NCI-H2081 (cell line): ENCODE data around the gene LPIN1.

ENCODE experiments used
- DNase-seq, 2 experiments: peaks; one replicate each; lab custom pipeline; 2025; lab: John Stamatoyannopoulos, UW

The LPIN1 gene

DNA sequence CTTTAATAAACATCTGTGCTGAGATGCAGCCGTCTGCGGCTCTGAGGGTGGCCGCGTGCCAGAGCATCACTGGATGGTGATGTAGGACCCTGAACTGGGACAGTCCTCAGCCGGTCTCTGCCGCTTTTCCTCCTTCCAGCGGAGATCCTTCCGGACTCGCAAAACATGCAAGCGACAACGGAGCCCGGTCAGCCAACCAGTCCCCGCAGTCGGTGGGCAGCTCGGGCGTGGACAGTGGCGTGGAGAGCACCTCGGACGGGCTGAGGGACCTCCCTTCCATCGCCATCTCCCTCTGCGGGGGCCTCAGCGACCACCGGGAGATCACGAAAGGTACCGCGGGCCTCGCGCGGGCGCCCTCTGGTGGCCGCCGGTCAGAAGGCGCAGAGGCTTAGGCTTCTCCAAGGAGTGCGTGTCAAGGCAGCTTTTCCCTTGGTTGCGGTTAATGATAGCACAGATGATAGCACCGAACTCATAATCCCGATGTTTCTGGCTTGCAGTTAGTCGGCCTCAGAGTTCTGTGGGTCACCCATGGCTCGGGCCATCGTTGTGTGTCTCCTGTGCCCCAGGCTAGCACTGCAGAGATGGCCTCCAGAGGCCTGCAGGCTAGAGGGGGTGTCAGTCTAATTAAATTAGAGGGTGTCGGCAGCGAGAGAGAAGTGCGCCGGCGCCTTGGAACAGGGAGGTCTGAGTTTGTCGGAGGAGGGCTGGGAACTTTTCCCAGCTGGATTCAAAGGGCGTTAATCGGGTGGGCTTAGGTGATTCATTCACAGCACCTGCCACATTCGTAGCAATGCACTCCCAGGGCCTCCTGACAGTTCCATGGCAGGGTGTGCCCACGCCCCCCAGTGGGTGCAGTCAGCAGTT is 38.5 kb downstream of the LPIN1 start:
- no peak for DNase-seq

DNA sequence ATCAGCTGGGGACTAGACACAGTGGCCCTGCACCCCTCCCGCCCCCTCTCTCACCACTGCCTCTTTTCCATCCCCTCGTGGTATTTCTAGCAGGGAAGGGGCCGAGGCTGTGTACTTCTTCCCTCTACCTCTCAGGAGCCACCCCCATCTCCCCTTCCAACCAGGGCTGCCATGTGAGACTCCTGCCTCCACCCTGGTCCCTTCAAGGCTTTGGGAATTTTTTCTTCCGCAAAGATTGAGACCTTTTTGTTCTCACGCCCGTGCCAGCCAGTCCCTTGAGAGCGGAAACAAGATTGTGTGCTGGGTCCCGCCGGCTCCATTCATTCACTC is 39.1 kb downstream of the LPIN1 start:
- DNase-seq = no peak

DNA sequence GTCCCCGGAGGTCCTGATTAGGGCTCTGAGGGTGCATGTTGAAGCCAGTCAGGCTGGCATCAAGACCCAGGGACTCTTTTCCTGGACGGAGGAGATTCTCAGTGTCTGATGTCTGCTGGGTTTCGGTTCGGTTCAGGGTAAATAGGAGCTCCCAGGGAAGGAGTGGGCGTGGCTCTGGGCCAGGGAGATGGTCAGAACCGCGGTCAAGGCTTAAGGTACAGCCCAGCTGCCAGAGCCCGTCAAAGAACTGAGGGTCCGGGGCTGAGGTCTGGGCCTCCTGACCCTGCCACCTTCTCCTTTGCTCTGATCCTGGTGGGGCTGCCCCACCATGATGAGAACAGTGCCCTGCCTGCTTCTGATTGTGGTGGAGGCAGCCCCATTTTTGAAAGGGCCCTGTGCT is 39.8 kb downstream of the LPIN1 start:
- DNase-seq = no peak

GRCh38 chr2:11786592-11786991 is 40.2 kb downstream of the LPIN1 start:
- no peak for DNase-seq

GRCh38 chr2:11787991-11788390 is 41.6 kb downstream of the LPIN1 start:
- no peak for DNase-seq

DNA sequence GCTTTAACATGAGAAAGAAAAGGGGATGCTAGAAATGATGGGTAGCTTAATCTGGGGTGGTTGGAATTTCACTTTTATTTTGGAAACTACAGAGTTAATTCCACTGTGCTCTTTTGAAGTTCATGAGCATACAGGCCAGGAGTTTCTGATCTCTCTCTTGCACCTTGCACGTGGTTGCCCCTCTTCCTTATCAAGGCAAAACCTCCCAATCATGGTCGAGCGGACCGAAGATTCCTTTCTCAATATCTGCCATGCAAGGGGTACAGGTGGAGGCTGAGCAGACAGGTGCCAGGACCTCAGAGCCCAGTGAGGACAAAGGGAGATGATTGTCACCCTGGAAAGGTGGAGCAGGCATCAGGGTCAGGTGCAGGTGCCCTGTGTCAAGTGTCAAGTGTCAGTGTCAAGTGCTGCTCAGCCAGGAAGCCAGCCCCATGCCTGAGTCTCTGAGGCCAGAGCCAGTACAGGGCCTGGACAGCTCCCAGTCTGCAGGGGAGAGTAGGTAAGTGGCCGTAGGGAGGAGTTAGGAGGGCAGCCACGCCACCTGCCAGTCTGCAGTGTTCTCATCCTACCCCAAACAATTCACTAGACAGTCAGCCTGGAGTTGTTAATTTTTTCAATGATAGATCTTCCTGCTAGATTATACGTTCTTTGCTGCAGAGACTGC is 42.2 kb downstream of the LPIN1 start:
- DNase-seq = no peak

DNA sequence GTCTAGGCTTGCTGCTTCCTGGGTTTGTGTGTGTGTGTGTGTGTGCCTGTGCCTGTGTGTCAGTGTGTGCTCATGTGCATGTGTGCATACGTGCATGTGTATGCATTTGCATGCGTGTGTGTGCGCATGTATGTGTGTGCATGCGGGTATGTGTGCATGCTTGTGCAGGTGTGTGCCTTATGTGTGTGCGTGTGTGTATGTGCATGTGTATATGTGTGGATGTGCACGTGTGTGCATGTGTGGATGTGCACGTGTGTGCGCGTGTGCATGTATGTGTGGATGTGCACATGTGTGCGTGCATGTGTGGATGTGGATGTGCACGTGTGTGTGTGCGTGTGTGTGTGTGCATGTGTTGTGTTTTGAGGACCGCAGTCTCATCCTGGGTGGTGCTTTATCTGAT is 42.8 kb downstream of the LPIN1 start:
- DNase-seq = no peak

- no peak for DNase-seq
These were observed 43.8 kb downstream of the LPIN1 start for GRCh38 chr2:11790228-11790627.

DNA sequence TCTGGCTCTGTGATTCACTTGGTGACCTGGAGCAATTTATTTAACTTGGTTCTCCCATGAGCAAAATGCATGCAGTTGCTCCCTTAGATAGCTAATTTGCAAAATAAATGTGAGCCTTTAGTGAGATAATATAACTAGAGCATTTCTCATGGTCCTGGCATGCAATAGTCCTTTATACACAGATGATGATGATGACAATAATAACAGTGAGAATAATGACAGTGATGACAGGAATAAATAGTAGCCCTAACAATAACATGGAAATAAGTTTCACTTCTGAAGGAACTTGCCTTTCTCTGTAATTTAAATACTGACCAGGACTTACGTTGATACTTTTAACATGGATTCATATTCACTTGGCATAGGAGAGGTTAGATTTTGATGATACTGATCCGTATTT is 49.2 kb downstream of the LPIN1 start:
- no peak for DNase-seq

DNA sequence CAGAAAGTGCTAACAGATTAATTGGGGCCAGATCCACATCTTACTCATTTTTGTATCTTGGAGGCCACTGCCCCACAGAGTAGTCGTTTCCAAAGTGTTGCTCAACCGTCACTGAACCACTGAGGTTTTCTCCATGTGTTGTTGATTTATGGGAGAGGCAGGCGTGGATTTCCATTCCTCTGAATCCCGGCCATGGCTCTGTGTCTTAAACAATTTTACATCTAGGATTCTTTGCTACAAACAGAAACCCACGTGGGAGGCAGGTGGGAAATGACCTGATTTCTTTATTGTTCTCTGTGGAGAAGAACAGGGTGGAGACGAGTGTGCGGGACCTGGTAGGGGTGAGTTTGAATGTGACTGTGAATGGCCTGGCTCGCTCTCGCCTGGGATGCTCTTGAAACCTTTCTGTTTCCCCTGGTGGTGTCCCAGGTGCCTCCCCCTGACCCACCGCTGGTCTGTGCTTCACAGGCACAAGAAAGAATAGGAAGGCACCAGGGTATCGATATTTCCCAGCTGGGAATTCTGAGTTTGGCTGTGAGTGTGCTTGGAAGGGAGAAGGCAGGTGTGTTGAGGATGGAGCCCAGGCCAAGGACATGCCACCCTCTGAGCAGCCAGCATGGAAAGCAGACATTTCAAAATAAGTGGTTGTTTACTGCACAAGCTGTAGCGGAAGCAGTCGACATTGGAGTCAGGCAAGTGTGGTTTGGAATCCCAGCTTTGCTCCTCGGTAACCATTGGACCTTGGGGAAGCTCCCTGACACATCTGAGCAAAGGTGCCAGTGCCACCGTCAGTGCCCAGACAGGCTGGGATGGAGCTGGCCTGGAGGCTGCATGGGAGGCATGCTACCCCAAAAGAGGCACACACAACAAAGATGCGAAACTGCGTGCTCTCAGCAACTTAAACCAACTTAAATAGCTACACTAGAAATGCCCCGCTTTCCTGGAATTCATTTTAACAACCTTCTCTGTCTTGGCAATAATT is 50.0 kb downstream of the LPIN1 start:
- DNase-seq = no peak

GRCh38 chr2:11797846-11798245 is 51.4 kb downstream of the LPIN1 start:
- no peak for DNase-seq

DNA sequence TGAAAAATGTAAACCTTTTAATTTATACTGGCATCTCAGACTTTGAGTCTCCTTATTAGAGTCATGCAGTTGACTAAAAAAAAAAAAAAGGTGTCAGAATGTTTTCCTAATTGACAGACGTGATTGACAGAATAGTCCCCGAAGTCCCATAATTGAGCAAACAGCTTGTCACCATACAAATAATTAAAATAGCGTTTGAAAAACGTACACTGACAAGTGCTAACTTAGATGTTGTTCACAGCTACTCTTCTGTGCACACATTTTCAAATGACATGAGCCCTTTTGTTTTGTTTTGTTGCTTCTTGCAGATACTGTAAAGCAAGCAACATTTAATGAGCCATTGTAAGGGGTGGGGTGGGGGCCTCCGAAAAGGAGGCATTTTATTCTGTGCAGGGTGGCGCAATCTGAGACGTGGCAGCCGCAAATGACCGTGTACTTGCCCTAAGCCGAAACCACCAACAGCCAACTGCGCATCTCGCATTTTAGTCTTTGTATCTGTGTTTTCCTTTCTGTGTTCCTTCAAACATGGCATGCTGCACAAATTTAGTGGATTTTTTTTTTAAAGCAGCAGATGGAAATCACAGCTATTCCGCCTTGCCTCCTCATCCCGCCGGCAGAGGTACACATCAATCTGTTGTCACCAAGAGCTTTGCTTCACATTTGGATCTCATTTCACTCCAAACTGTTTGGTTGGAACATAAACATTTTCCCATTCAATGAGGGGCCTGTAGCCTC is 52.4 kb downstream of the LPIN1 start:
- no peak for DNase-seq

DNA sequence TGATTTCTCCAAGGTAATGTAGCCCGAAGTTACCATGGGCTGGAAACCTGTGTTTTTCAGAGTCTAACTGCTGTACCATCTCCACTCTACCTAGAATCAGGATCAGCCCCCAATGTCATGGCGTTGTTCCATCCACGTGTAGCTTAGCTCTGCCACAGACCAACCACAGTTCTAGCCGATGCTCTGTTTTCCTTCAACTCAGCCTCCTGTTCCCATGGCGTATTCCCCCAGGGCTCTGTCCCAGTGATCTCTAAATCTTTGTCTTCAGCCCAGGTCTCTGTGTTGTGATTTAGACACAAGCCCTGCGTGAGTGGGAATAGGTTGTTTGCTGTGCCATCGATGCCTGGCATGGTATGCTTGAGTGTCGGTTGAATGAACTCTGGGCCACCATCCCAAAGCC is 53.4 kb downstream of the LPIN1 start:
- no peak for DNase-seq

- DNase-seq = no peak
These were observed 56.4 kb downstream of the LPIN1 start for GRCh38 chr2:11802782-11803191.

DNA sequence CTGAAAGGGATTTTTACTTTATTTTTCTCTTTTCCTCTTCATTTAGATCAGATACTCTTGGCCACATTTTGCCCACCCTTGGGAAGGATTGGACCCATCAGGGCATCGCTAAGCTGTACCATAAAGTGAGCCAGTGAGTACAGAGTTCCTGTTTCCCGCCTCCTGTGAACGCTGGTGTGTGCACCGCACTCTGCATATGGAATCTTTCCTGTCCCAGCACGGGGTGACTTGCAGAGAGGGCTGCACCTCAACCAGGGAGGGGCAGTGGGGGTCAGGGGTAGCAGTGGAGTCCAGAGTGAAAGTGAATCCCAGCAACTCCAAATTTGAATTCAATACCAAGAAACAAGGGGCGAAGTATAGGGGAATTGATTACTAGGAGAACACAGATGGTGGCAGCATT is 58.6 kb downstream of the LPIN1 start:
- DNase-seq = no peak

GRCh38 chr2:11805920-11806319 is 59.5 kb downstream of the LPIN1 start:
- no peak for DNase-seq

DNA sequence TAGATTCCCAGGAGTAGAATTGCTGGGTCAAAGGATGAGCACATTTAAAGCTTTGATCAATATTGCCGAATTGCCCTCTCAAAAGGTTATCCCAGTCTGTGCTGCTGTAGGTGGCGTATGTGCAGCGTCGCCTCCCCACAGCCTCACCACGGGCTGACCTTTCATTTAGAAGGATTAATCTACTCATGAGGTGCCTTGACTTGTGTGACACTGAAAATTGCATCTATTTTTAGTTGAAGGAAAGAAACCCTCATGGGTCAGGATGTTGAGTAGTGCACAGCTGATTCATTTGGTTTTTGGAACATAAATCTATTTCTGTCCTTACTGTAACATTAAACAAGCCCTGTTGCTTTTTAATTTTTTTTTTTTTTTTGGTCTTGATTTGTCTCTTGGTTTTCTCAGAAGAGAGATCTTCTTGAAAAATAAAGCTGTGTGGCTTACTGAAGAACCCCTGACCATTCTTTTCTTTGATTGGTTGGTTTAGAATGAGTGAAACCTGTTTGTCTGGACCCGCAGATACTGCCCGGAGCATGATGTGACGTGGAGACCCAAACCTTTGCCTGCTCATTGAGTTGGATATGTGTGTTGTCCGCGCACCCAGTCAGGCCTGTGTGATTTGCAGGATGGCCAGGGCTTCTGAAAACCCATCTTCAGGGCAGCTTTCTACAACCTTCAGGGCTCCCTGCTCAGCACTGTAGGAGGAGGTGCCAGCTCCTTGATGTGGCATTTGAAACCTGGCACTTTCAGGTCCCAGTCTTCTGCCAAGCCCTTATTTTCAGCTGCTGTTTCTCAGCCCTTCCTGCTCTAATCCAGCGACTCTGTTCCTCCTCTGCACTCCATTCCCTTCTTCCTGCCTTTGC is 61.0 kb downstream of the LPIN1 start:
- no peak for DNase-seq

- no peak for DNase-seq
These were observed 61.6 kb downstream of the LPIN1 start for GRCh38 chr2:11808016-11808400.

GRCh38 chr2:11809586-11810236 is 63.3 kb downstream of the LPIN1 start:
- DNase-seq = no peak

DNA sequence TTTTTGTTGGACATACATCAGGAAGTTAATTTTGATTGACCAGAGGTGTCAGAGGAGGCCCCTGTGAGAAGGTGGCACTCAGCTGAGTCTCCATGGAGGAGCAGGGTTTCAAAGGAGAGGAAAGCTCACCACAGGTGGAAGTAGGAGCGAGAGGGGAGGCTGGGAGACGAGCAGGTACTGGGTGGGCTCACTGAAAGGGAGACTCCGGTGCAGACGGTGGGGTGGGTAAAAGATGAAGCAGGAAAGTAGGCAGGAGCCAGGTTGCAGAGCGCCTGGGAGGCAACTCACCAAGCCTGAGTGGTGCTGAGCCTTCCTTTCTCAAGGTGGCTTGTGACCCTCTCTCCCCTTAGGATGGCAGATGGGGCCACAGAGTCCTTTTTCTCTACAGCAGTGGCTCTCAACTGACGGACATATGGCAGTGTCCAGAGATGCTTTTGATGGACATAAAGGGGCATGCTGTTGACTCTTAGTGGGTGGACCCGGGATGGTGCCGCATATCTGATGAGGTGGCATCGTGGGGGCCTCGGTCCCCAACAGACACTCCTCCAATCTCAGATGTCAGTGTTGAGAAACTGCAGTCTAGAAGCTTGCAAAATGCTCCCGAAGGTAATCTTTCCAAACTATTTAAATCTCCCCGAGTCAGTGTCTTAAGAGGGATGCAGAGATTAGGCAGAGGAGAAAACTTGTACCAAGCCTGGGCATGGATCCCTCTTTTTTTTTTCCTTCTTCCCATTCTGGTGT is 64.0 kb downstream of the LPIN1 start:
- DNase-seq = no peak
